ENCODE measurements around the gene OR4A16. TPM values are rescaled to one million over a fixed set of nuclear protein-coding genes. Genes with fewer than 3 reads are reported as not detected.

OR4A16 gene
- total RNA-seq, 1 experiment from 2014 or later: not detected

DNA sequence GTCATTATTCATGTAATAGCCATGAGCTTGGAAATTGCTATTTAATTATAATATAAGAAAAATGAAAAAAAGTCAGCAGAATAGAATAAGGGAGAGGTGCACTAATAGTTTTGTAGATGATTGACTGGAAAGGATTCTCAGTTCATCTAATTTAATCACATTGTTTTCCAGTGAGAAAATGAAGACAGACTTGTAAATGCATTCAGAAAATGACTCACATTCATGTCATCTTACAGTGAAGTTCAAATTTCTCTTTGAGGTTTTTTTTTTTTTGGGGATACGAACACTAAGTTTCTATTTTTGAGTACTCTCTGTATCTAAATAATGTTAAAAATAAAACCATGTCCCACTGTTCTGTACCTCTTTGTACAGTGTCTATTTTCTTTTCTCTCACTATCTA lies 18.5 kb upstream of the OR4A16 start:
- Histone ChIP-seq H2AFZ (ENCODE audit: low read depth, low read length, poor library complexity, severe bottlenecking) (no peak overlapping the region), H3K79me2 (ENCODE audit: insufficient read depth, low read length) (no peaks in the 10 kb centered on the region), H3K4me2 (ENCODE audit: low read length) (no peak overlapping the region), H3K36me3 (ENCODE audit: control insufficient read depth in 1 of 2, insufficient read depth in 2 of 2, low read length in 2 of 2) (no peaks in the 10 kb centered on the region), H3K4me1 (ENCODE audit: control insufficient read depth in 1 of 2, insufficient read depth in 2 of 2, low read length in 2 of 2) (no peaks in the 10 kb centered on the region), H3K4me3 (replicated peaks in 1 of 2; ENCODE audit: low read depth in 1 of 2, low read length in 2 of 2) (no peak overlapping the region), H3K27me3 (ENCODE audit: insufficient read depth, low read length) (no peaks in the 10 kb centered on the region), H3K9ac (ENCODE audit: low read length) (no peak overlapping the region), H3K27ac (ENCODE audit: low read depth, low read length) (no peak overlapping the region), H3K9me3 (ENCODE audit: control insufficient read depth in 1 of 2, insufficient read depth in 1 of 2, low read depth in 1 of 2, low read length in 2 of 2) (peaks cover 9 to 16% of the 10 kb centered on the region in 2 experiments; a peak in 3 of 4 replicates), H3K9me2 (ENCODE audit: insufficient read depth) (no peaks in the 10 kb centered on the region), H4K20me1 (ENCODE audit: insufficient read depth) (no peaks in the 10 kb centered on the region)
- POLR2A ChIA-PET: no interaction called here
- no peak for DNase-seq (ENCODE audit: low read depth, low spot score)
- intact Hi-C loops (cut with micrococcal nuclease): no loop called here
- no peak for TF ChIP-seq POLR2A (IDR thresholded peaks at IDR 0.05; ENCODE audit: borderline replicate concordance, extremely low read depth, insufficient read depth, insufficient read length)
- TF ChIP-seq ZFX (IDR thresholded peaks at IDR 0.05): no peak
- no TSS peak for BruUV-seq (replicated peaks)
- CTCF ChIA-PET: no interaction called here
- RAD21 ChIA-PET (ENCODE audit: low non-redundant PET in 1 of 2, low total read pairs in 2 of 2, uncharacterized antibody in 2 of 2, unreplicated experiment in 2 of 2): no interaction called here
- ATAC-seq: no peak

- Histone ChIP-seq H3K9ac (ENCODE audit: low read length) (no peak overlapping the region), H3K9me3 (ENCODE audit: control insufficient read depth in 1 of 2, insufficient read depth in 1 of 2, low read depth in 1 of 2, low read length in 2 of 2) (peaks cover 8 to 18% of the 10 kb centered on the region in 2 experiments; a peak in 2 of 4 replicates), H3K27ac (ENCODE audit: low read depth, low read length) (no peak overlapping the region), H3K4me2 (ENCODE audit: low read length) (no peak overlapping the region), H3K79me2 (ENCODE audit: insufficient read depth, low read length) (no peaks in the 10 kb centered on the region), H4K20me1 (ENCODE audit: insufficient read depth) (no peaks in the 10 kb centered on the region), H3K9me2 (ENCODE audit: insufficient read depth) (no peaks in the 10 kb centered on the region), H2AFZ (ENCODE audit: low read depth, low read length, poor library complexity, severe bottlenecking) (no peak overlapping the region), H3K4me1 (ENCODE audit: control insufficient read depth in 1 of 2, insufficient read depth in 2 of 2, low read length in 2 of 2) (no peaks in the 10 kb centered on the region), H3K27me3 (ENCODE audit: insufficient read depth, low read length) (no peaks in the 10 kb centered on the region), H3K4me3 (replicated peaks in 1 of 2; ENCODE audit: low read depth in 1 of 2, low read length in 2 of 2) (no peak overlapping the region), H3K36me3 (ENCODE audit: control insufficient read depth in 1 of 2, insufficient read depth in 2 of 2, low read length in 2 of 2) (no peaks in the 10 kb centered on the region)
- no TSS peak for BruUV-seq (replicated peaks)
- POLR2A ChIA-PET: no interaction called here
- no peak for TF ChIP-seq YY1 (IDR thresholded peaks at IDR 0.05; ENCODE audit: extremely low read depth, insufficient replicate concordance, low read depth, low read length)
- no peak for TF ChIP-seq ELF1 (IDR thresholded peaks at IDR 0.05; ENCODE audit: borderline replicate concordance, low read depth)
- no peak for TF ChIP-seq TCF7L2 (IDR thresholded peaks at IDR 0.05; ENCODE audit: borderline replicate concordance, extremely low read depth, insufficient read depth, insufficient read length)
- no peak for TF ChIP-seq ATF3 (IDR thresholded peaks at IDR 0.05)
- no peak for TF ChIP-seq POLR2AphosphoS5 (IDR thresholded peaks at IDR 0.05; ENCODE audit: low read depth, low read length)
- TF ChIP-seq ZBTB33 (IDR thresholded peaks at IDR 0.05; ENCODE audit: extremely low read depth, insufficient replicate concordance, low read length): no peak
- CTCF ChIA-PET: no interaction called here
- DNase-seq (ENCODE audit: low read depth, low spot score) (no peak), ATAC-seq (no peak)
- intact Hi-C loops (cut with micrococcal nuclease): no loop called here
- RAD21 ChIA-PET (ENCODE audit: low non-redundant PET in 1 of 2, low total read pairs in 2 of 2, uncharacterized antibody in 2 of 2, unreplicated experiment in 2 of 2): no interaction called here
Observed at GRCh38 chr11:55345306-55345705, 2.3 kb downstream of the OR4A16 start.

All from HCT116 (cell line).